ENCODE measurements around the gene TYMP.
"Not testable (repeated sequence)": the region's sequence is repeated elsewhere in the genome, so short reads cannot be mapped to it uniquely, and the experiment has no call there.

TYMP gene

DNA sequence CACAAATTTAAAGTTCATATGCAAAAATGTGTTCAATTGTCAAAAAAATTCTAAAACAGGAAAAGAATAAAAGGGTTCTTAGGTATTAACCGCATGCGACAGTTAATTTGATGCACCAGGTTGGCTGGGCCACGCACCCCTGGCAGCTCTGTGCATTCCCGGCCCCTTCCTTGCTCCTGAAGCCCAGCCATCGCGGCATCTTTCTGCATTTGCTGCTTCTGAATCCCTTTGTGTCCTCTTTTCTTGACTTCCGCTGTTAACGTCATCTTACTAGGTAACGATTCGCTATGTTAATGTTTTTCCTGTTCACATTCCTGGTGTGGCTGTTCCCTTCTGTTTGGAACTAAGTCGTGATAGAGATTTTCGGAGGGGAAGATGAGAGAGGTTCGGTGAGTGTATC, 8.0 kb upstream of the TYMP start:
- no peak for DNase-seq

DNA sequence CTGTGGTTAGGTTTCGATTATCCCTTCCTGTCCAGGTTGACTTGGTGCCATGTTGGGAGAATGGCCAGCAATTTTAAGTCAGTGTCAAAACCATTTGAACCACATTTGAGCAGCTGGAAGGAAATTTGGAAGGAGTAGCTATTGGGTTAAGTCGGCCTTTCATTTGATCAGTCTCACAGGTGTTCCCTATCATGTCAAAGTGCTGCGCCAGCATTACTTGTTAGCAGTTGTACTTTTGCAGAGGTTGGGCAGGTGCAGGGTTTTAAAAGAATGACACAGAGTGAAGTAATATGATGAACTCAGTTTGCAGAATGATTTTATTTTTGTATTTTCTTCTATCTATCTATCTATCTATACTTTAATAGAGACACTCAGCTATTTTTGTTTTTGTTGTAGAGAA, 6.4 kb upstream of the TYMP start:
- no peak for DNase-seq

DNA sequence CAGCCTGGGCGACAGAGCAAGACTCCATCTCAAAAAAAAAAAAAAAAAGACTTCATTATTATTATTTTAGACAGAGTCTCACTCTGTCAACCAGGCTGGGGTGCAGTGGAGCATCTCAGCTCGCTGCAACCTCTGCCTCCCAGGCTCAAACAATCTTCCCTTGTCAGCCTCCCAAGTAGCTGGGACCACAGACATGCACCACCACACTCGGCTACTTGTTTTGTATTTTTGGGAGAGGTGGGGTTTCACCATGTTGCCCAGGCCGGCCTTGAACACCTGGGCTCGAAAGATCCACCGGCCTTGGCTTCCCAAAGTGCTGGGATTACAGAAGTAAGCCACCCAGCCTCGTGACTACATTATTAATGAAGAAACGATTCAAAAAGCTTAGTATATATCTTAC, 5.3 kb upstream of the TYMP start:
- no peak for DNase-seq

DNA sequence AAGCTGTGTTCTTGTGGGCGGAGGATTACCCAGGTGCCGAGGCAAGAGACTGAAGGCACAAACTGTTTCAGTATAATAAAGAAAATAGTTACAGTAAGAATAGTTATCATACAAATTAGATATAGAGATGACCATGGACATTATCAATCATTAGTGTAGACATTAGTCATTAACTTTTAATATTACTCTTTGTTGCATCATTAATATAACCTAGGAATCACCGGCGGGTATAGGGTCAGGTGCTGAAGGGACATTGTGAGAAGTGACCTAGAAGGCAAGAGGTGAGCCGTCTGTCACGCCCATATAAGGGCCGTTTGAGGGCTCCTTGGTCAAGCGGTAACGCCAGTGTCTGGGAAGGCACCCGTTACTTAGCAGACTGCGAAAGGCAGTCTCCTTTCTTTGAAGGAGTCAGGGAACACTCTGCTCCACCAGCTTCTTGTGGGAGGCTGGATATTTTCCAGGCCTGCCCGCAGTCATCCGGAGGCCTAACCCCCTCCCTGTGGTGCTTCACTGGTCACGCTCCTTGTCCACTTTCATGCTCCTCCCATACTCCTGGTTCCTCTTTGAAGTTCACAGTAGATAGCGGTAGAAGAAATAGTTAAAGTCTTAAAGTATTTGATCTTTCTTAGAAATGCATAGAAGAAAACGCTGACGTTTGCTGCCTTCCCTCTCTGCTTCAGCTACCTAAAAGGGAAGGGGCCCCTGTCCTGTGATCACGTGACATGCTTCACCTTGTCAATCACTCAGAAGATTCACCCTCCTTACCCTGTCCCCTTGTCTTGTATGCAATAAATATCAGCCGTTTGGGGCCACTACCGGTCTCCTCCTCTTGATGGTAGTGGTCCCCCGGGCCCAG, 4.3 kb upstream of the TYMP start:
- not testable (repeated sequence) for DNase-seq

DNA sequence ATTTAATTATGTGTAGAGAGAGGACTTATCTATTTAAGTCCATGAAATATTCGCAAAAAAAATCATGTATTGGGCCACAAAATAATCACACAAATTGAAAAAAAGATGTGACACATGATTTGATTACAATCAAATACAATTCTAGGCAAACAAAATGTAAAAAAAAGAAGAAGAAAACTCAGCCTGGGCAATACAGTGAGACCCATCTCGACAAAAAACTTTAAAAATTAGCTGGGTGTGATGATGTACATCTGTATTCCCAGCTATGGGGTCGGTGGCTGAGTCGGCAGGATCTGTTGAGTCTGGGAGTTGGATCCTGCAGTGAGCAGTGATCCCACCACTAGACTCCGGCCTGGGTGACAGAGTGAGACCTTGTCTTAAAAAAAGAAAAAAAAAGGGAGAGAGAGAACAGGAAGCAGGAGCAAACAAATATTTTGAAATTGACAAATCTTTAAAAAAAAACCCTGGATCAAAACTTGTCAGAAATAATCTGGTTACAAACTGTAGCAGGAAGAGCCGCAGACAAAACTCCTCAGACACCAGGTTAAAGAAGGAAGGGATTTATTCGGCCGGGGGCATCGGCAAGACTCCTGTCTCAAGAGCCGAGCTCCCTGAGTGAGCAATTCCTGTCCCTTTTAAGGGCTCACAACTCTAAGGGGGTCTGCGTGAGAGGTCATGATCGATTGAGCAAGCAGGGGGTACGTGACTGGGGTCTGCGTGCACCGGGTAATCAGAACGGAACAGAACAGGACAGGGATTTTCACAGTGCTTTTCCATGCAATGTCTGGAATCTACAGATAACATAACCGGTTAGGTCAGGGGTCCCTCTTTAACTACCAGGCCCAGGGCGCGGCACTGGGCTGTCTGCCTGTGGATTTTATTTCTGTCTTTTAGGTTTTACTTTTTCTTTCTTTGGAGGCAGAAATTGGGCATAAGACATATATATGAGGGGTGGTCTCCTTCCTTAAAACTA, 3.3 kb upstream of the TYMP start:
- DNase-seq: no peak

DNA sequence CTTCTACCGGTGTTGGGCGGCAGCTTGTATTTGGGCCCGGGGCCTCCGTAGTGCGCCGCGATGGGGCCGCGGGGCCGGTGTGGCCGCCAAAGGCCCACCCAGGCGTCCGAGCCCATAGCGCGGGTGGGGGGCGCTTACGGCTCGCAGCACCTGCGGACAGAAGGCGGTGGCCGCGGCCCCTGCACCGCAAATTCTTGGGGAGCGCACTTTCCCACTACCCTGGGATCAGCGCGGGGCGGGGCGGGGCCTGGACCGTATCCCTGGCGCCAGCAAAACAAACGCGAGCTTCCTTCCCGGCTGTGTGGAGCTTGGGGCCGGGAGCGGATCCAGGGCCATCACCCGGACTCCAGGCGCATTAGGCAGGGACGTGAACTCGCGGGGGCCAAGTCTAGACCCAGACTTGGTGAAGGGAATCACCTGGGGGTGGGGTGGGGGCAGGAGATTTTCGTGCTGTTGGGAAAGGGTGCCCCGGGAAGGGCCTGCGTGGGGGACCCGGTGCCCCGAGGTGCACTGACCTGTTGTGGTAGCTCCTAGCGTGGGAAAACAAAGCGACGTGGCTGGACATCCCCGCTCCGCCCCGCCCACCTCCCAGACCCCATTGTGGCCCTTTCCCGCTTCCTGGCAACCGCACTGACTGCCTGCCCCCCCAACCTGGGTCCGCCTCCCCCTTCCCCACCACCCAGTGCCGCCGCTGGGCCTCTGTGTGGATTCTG, 2.3 kb upstream of the TYMP start:
- peak in 1 of 2 experiments; percentile 14 for DNase-seq

DNA sequence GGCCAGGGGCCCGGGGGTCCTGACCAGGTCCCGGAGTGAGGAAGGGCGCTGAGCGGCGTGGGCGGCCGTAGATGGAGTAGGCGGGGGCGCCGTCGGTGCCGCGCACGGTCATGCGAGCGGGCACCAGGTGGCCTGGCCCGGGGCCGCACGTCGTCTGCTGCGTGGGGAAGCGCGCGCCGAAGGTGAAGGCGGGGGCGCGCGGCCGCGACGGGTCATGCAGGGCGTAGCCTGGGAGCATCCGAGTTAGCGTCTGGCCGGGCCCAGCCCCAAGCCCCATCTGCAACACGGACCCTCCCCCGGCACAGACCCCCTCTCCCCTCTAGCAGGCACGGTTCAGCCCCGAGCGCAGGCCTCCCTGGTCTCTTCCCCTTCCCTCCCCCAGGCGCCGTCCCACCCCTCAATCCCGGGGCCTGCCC, 1.7 kb upstream of the TYMP start:
- DNase-seq: no peak

DNA sequence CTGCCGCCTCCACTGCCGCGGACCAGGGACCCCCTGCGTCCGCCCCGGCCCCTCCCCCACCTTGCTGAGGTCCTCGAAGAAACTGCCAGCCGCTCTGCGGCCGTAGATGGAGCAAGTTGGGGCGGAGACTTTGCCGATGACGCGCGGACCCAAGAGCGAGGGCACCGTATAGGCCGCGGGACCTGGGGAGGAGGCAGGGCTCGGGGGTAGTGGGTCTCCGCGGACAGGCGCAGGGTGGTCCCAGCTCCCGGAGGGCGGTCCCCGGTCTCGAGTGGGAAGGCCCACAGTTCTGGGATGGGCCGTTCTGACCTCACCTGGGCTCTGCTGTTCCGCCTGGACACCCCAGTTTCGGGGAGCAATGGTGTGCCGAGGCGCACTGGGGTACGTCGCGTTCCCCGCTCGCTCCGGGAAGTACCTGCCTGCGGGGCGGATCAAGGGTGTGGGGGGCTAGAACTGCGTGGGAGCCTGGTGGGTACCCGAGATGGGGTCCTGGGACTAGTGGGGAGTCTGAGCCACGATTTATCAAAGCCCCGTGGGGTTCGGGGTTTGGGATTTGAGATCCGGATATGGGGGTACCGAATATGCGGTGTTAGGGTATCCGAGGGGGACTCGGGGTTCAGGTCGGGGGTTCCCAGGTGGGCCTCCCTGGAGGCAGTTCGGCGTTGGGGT, 1.2 kb upstream of the TYMP start:
- DNase-seq: peak in 1 of 2 experiments; percentile 2

DNA sequence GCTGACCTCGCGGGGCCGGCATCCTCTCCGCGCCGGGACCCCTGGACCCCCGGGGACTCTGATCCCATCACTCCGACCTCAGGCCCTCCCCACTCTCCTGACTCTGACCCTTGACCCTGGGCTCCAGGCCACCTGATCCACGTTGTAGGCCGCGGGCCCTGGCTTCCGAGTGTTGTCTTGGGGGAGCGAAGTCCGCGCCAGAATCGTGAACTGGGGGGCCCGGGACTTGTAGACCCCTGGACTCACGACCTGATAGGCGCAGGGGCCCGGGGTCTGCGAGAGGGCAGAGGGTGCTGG, 716 bp upstream of the TYMP start:
- no peak for DNase-seq

DNA sequence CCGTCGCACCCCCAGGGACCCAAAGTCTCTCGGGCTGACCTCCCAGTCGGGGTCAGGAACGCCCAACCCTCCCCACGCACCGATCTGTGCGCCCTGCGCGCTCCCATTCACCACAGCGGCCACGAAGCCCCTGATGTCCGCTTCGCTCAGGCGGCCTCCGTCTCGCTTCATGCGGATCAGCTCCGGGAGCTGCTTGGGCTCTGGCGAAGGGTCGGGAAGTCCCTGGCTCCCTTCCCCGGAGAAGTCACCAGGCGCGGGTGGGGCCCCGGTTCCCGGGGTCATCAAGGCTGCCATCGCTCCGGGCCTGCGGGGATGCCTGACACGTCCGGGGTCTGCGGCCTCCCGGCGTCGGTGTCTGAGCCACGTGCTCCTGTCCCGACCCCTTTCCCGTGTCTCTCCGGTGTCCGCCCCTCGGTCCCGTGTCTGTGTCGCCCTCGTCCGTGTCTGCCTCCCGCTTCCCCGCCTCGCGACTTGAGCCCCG, 356 bp downstream of the TYMP start:
- no peak for DNase-seq

DNA sequence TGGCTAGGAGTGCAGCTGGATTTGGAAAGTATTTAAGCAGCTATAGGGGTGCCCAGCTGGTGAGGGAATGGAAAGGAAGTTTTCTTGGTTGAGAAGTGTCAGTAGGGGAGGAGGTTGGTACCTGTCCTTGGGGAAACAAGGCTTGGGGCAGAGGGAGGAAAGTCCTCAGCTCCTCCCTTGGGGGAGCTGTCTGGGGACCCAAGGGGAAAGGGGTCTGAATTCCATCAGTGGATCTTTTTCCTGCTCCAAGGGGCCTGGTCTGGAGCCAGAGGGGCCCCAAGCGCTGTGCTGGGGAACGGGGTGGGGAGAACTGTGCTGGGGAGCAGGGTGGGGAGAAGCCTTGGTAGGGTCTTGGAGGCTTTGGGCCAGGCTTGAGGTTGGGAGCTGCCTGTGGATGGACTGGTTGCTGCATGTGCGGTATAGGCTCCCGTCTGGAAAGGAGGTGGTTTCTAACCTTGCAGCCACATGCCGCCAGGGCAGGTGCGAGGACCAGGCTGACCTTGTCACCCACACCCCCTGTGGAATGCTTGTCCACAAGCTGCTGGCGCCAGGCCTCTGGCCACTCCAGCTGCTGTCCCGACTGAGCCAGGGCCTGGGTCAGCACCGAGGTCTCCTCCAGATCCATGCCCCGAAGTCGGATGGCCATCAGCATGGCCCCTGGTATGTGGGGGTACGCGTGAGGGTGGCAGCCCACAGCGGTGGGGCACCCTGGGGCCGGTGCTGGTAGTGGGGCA, 963 bp downstream of the TYMP start:
- DNase-seq: no peak

DNA sequence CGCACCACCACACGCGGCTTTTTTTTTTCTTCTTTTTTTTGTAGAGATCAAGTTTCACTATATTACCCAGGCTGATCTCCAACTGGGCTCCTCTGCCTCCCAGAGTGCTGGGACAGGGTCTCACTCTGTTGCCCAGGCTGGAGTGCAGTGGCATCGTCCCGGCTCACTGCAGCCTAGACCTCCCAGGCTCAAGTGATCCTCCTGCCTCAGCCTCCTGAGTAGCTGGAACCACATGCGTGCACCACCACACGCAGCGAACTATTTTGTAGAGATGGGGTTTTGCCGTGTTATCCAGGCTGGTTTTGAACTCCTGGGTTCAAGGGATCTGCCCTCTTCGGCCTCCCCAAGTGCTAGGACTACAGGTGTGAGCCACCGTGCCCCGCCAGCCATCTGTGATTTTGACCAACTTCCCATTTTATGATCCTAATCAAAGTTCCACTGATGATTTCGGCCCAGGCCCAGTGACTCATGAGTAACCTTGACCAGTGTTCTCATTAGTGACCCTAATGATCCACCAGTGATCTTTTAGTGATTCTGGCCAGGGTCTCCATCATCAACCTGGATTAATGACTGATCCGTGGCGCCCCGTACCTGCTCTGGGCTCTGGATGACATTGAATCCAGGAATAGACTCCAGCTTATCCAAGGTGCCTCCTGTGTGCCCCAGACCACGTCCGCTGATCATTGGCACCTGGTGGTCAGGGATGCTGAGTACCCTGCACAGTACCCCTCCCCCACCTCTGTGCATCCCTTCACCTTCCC, 1.7 kb downstream of the TYMP start:
- DNase-seq: no peak

DNA sequence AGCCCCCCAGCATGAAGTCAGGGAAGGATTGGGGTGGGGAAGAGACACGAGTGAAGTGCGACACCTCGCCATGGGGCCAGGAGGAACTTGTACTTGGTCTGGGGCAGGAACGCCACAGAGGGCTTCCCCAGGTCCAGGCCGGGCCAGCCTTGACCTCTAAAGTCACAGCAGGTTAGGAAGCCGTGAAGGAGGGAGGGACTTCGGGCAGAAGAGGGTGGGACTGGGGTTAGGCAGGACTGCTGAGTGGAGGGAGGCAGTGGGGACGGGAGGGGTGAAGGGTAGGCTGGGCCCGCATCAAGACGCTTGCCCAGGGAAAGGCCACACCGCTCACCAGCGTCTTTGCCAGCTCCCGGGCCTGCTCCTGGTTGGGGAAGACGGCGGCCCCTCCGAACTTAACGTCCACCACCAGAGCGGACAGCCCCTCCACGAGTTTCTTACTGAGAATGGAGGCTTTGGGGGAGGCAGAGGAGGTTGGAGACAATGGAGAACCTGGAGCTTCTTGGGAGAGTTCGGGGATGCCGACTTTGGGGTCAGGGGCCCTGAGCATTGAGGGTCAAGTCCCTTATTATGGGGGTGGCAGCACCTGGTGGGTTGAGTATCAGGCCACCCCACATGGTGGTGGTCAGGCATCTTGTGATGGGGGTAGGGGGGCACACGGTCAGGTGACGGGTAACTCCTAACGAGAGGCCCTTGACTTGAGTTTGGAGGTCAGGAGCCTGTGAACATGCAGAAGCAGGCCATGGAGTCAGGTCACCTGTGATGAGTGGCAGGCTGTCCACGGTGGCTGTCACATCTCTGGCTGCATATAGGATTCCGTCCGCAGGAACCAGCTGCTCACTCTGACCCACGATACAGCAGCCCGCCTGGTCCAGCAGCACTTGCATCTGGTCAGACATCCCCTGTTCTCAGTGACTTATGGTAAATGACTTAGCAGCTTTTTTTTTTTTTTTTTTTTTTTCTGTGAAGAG, 2.7 kb downstream of the TYMP start:
- no peak for DNase-seq

DNA sequence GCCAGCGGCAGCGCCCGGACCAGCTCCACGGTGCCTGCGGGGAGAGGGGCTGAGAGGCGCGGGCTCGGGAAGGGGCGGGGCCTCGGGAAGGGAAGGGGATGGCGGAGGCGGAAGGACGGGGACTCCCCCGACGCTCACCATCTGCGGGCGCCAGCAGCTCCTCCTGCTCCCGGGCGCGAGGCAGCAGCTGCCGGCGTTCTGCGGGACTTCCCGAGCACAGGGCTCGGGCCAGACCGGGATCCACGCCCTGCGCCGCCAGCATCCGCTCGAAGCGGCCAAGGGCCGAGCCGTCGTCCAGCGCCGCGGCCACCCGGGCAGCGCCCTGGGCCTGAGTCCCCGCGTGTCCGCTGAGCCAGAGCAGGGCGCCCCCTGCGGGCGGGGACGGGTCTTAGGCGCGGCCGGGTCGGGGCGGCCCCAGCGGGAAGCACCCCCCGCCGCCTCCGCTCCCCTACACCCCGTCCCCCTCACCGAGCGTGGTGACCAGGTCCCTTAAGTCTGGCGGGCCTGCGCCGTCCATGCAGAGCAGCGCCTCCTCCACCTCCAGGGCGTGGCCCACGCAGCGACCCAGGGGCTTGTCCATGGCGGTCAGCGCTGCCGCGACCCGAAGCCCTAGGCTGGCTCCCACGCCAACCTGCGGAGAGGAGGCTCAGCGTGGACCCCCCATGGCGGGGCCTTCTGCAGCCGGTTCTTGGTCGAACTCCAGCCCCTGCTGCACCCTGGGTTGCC, 3.5 kb downstream of the TYMP start:
- DNase-seq: peak; percentile 69 to 73

DNA sequence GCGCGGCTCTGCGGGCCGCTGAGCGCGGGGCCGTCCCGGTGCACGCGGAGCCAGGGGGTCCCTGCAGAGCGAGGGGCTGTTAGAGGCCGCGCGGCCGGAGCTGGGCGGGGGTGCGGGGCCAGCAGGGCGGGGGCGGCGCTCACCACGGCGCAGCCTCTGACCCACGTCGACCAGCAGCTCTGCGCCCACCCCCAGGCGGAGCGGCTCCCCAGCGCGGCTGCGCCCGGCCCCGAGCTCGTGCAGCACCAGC, 4.0 kb downstream of the TYMP start:
- no peak for DNase-seq

DNA sequence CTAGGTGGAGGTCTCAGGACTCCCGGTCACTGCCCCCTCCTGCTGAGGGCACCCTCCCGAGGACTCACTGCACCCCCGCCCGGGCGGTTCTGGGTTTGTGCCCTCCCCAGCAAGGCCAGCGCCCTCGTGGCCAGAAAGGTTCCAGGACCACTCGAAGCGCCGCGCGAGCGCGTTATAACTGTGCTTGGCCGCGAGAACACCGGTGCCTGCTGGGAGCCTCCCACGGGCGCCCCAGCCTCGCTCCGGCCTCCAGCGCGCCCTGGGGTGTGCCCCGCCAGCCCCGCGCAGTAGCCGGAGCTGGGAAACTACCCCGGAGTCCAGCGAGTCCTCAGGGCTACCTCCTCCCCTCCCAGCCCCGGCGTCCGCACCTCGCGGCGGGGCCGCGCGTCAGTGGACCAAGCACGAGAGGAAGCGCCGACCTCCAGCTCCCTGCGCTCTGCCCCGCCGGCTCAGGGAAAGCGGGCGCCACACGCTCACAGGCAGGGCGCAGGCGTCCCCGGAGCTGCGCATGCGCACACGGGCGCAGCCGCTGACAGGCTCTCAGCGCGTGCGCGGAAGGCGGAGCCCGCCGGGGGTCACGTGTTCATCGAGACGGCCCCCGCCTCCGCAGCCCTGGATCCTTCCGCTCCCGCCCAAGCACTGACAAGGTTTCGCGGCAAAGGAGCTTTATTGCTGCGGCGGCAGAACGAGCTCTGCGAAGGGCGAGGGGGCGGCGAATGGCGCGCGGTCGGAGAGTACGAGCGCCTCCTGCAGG, 4.5 kb downstream of the TYMP start, which contains the start of gene SCO2:
TSS of gene SCO2 (minus strand) at position 495 of the 754 bp plus-strand sequence. CDS start 1,187 bp downstream, outside the sequence.
- DNase-seq: peak; percentile 94

DNA sequence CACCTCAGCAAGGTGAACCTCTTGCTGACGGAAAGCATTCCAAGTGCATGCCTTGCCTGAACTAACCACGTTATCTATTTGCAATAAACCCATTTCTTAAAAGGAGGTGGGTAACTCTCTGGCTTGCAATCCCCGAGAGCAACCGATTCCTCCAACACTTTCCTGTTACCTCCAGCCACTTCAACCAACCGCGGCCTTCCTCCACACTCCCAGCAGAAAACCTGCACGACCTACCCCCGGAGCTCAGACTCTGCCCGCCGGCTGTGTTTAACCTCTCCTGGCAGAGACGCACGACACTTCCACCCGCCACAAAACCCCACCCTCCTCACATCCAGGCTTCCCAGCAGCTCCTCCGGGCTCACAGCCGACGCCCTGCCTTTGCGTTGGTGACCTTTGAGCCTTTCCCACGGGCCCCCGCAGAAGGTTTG, 5.1 kb downstream of the TYMP start:
- peak in 1 of 2 experiments; percentile 37 for DNase-seq
